K562 (cell line): ENCODE data around the gene MTHFR. TPM values are rescaled to one million over a fixed set of nuclear protein-coding genes. Genes with fewer than 3 reads are reported as not detected.
A peak's percentile ranks its signal among the peaks of the same experiment; 100 is the strongest.
"Not testable (repeated sequence)": the region's sequence is repeated elsewhere in the genome, so short reads cannot be mapped to it uniquely, and the experiment has no call there.

Experiments used
- ATAC-seq: fragments of 200-7000 bp; cut with Tn5 transposase; 3 replicates; pipeline ENCODE4 v1.9.1; 2020; ENCODE audit warnings: moderate library complexity
- BruUV-seq: library from RNA; stranded (reverse); fragments of 400-500 nt; replicated peaks from 2 replicates; lab custom pipeline; 2021; lab: Mats Ljungman, UMichigan
- CTCF ChIA-PET: fragments of 300-600 bp; formaldehyde crosslinking; extraction: SDS; loops from one replicate; lab custom pipeline; 2021; ENCODE audit warnings: low intra/inter-chr PET ratio; lab: Yijun Ruan, JAX
- POLR2A ChIA-PET: fragments of 300-600, 350-650 bp; sonication (Branson Sonifier 250); formaldehyde crosslinking; extraction: SDS; loops from one replicate; lab custom pipeline; 2021; ENCODE audit warnings: antibody characterized with exemption, inconsistent platforms; lab: Yijun Ruan, JAX
- DNase-seq, 4 experiments: peaks; one replicate each; pipeline versions ENCODE4 v3.0.0 to v3.0.0-alpha.2; 2011 to 2018; ENCODE audit warnings: low spot score in 3 of 4, mixed read lengths in 3 of 4; ENCODE audit errors: extremely low read depth in 1 of 4
- FAIRE-seq: peaks from 2 replicates; lab custom pipeline; 2011; peaks lifted over from hg19 to GRCh38; lab: Jason Lieb, UNC
- H2AFZ ChIP-seq: 2 replicates; pipeline ENCODE4 v1.6.0; 2011; ENCODE audit warnings: low read depth, low read length, control low read depth, inconsistent platforms
- H3K27ac ChIP-seq: fragments of 200-600 bp; 3 replicates; pipeline ENCODE4 v1.8.0; 2011; ENCODE audit warnings: low read depth, mild to moderate bottlenecking, control low read depth, inconsistent platforms, low read length, moderate library complexity, mixed read lengths; ENCODE audit errors: extremely low read depth
- H3K27me3 ChIP-seq, 2 experiments: fragments of 300-600 bp in 1 of 2; 2 replicates in 1 of 2; 3 replicates in 1 of 2; pipeline versions ENCODE4 v1.6.0 to v1.8.0; 2011; ENCODE audit warnings: inconsistent platforms in 2 of 2, low read length in 2 of 2, mild to moderate bottlenecking in 1 of 2, mixed read lengths in 1 of 2, moderate library complexity in 1 of 2; ENCODE audit not compliant: control insufficient read depth in 2 of 2, insufficient read depth in 2 of 2
- H3K36me3 ChIP-seq: fragments of 300-600 bp; 3 replicates; pipeline ENCODE4 v1.8.0; 2011; ENCODE audit warnings: mild to moderate bottlenecking, low read length, inconsistent platforms; ENCODE audit not compliant: control insufficient read depth, insufficient read depth
- H3K4me1 ChIP-seq, 2 experiments: fragments of 200-600 bp in 1 of 2; replicated peaks in 1 of 2; 2 replicates in 1 of 2; 3 replicates in 1 of 2; pipeline versions ENCODE4 v1.5.1 to v1.8.0; 2011; ENCODE audit warnings: inconsistent platforms in 2 of 2, low read length in 2 of 2, mild to moderate bottlenecking in 1 of 2, mixed read lengths in 1 of 2, moderate library complexity in 1 of 2; ENCODE audit not compliant: control insufficient read depth in 2 of 2, insufficient read depth in 2 of 2
- H3K4me2 ChIP-seq: 2 replicates; pipeline ENCODE4 v1.6.1; 2011; ENCODE audit warnings: low read length, control low read depth, inconsistent platforms, mixed read lengths; ENCODE audit not compliant: insufficient read depth
- H3K4me3 ChIP-seq: fragments of 200-600 bp; sonication (generic), shearing (Covaris generic); 2 replicates; pipeline ENCODE4 v1.5.1; 2016; ENCODE audit warnings: control low read depth, inconsistent platforms
- H3K79me2 ChIP-seq: fragments of 200-600 bp; 3 replicates; pipeline ENCODE4 v1.8.0; 2011; ENCODE audit warnings: low read length, inconsistent platforms; ENCODE audit not compliant: control insufficient read depth, insufficient read depth
- H3K9ac ChIP-seq, 2 experiments: 2 replicates each; pipeline versions ENCODE4 v1.6.0 to v1.6.1; 2011; ENCODE audit warnings: low read depth in 2 of 2, low read length in 2 of 2, control low read depth in 1 of 2, inconsistent platforms in 1 of 2, mild to moderate bottlenecking in 1 of 2, mixed read lengths in 1 of 2; ENCODE audit not compliant: insufficient read depth in 1 of 2
- H3K9me1 ChIP-seq: one replicate; pipeline ENCODE4 v1.6.0; 2011; ENCODE audit warnings: inconsistent platforms, mild to moderate bottlenecking, low read length, moderate library complexity; ENCODE audit not compliant: control insufficient read depth, insufficient read depth
- H3K9me3 ChIP-seq: replicated peaks from 2 replicates; pipeline ENCODE4 v1.5.1; 2011; ENCODE audit warnings: low read depth, low read length, inconsistent platforms; ENCODE audit not compliant: control insufficient read depth, insufficient read depth
- H4K20me1 ChIP-seq: replicated peaks from 2 replicates; pipeline ENCODE4 v1.6.1; 2011; ENCODE audit warnings: low read length, inconsistent platforms, mixed read lengths; ENCODE audit not compliant: control insufficient read depth, insufficient read depth
- CREB3 ChIP-seq: fragments of 450-650 bp; conservative IDR thresholded peaks from 2 replicates; pipeline ENCODE4 v1.6.1; 2016; ENCODE audit warnings: missing genetic modification characterization, low read depth, mild to moderate bottlenecking, missing compliant biosample characterization, moderate library complexity
- DNMT1 ChIP-seq: fragments of 450-650 bp; IDR thresholded peaks from 2 replicates; pipeline ENCODE4 v1.6.1; 2016; ENCODE audit warnings: antibody characterized with exemption, mild to moderate bottlenecking
- EHMT2 ChIP-seq: fragments of 450-650 bp; IDR thresholded peaks from 2 replicates; pipeline ENCODE4 v1.6.1; 2018; ENCODE audit warnings: antibody characterized with exemption
- FOXK2 ChIP-seq, 2 experiments: fragments of 450-650 bp; IDR thresholded peaks in 1 of 2; conservative IDR thresholded peaks in 1 of 2; 2 replicates each; pipeline ENCODE4 v1.6.1; 2016; ENCODE audit warnings: low read depth in 2 of 2, mild to moderate bottlenecking in 1 of 2
- GABPB2 ChIP-seq: fragments of 250-450 bp; sonication (Bioruptor Pico); conservative IDR thresholded peaks from 2 replicates; pipeline ENCODE4 v1.5.1; 2021; ENCODE audit warnings: mild to moderate bottlenecking
- JUN ChIP-seq, 2 experiments: sonication (generic) in 1 of 2; formaldehyde crosslinking in 1 of 2; IDR thresholded peaks; 2 replicates each; pipeline versions ENCODE4 v1.6.1 to v1.8.0; 2012 to 2022; ENCODE audit warnings: borderline replicate concordance in 2 of 2, mild to moderate bottlenecking in 2 of 2, improper control_type of control experiment in 1 of 2, low read depth in 1 of 2, low read length in 1 of 2, missing genetic modification reagents in 1 of 2
- KAT2B ChIP-seq: IDR thresholded peaks from one replicate; pipeline ENCODE4 v1.6.1; 2012; ENCODE audit warnings: low read depth, mild to moderate bottlenecking, control low read depth, inconsistent platforms, low read length, moderate library complexity
- MIER1 ChIP-seq: fragments of 450-650 bp; IDR thresholded peaks from 2 replicates; pipeline ENCODE4 v1.6.1; 2016; ENCODE audit warnings: antibody characterized with exemption, mild to moderate bottlenecking, low read depth
- NFRKB ChIP-seq: fragments of 450-650 bp; IDR thresholded peaks from 2 replicates; pipeline ENCODE4 v1.6.1; 2016; ENCODE audit warnings: low read depth
- NR2C1 ChIP-seq, 2 experiments: fragments of 450-650 bp; IDR thresholded peaks; 2 replicates each; pipeline ENCODE4 v1.6.1; 2017; ENCODE audit warnings: mild to moderate bottlenecking in 2 of 2, antibody characterized with exemption in 1 of 2, inconsistent platforms in 1 of 2, missing compliant biosample characterization in 1 of 2, missing genetic modification characterization in 1 of 2
- PHF8 ChIP-seq: fragments of 200-600 bp; sonication (generic); IDR thresholded peaks from 2 replicates; pipeline ENCODE4 v1.6.1; 2012; ENCODE audit warnings: mixed run types, mild to moderate bottlenecking, inconsistent platforms, low read length, moderate library complexity, borderline replicate concordance
- RAD21 ChIP-seq, 2 experiments: fragments of 250-450 bp in 1 of 2; fragments of 450-650 bp in 1 of 2; sonication (Bioruptor Pico) in 1 of 2; formaldehyde crosslinking in 1 of 2; IDR thresholded peaks in 1 of 2; conservative IDR thresholded peaks in 1 of 2; 2 replicates each; pipeline versions ENCODE4 v1.4.0 to v1.8.0; 2020 to 2022; ENCODE audit warnings: mild to moderate bottlenecking in 2 of 2, moderate library complexity in 1 of 2
- TAF1 ChIP-seq: IDR thresholded peaks from 2 replicates; pipeline ENCODE4 v1.6.1; 2011; ENCODE audit warnings: mild to moderate bottlenecking, low read length, moderate library complexity; ENCODE audit not compliant: insufficient read depth, control insufficient read depth, severe bottlenecking; ENCODE audit errors: extremely low read depth
- TRIM28 ChIP-seq: fragments of 450-650 bp; IDR thresholded peaks from 2 replicates; pipeline ENCODE4 v1.6.1; 2017
- ZNF124 ChIP-seq: sonication (generic); formaldehyde crosslinking; IDR thresholded peaks from 2 replicates; pipeline ENCODE4 v1.8.1; 2022; ENCODE audit warnings: missing genetic modification reagents
- ZNF316 ChIP-seq: fragments of 450-650 bp; IDR thresholded peaks from 2 replicates; pipeline ENCODE4 v1.6.1; 2016
- WGBS: fragments of 100-300 bp; shearing (Covaris generic); methylation state at CpG from one replicate; pipeline ENCODE4 v1.1.6; 2016; ENCODE audit warnings: low coverage, mixed read lengths; ENCODE audit not compliant: insufficient coverage; ENCODE audit errors: missing lambda C conversion rate; 5-methylcytosine and 5-hydroxymethylcytosine counted together
- in situ Hi-C: fragments of 300-500 bp; cut with MboI; formaldehyde crosslinking; loops from 4 replicates; pipeline ENCODE4 v1.15.0; 2018; ENCODE audit warnings: inconsistent platforms, mixed read lengths
- intact Hi-C: fragments of 100-400 bp; cut with micrococcal nuclease; formaldehyde crosslinking; loops from 2 replicates; pipeline ENCODE4 v1.14.2; 2022
- polyA plus RNA-seq, 8 experiments: library from polyadenylated mRNA; depleted of rRNA in 4 of 8; stranded (reverse) in 5 of 8; unstranded in 3 of 8; fragments of >200 nt; fragmentation: Nextera tagmentation in 2 of 8; fragmentation: Illumina TruSeq in 1 of 8; extraction: Ambion mirVana in 2 of 8; extraction: Trizol in 1 of 8; gene quantifications; 2 replicates each; pipeline versions ENCODE4 v1.2.1 to v1.2.3, GENCODE V29; 2011 to 2014; ENCODE audit warnings: inconsistent platforms in 1 of 8, missing spikeins in 1 of 8
- total RNA-seq, 7 experiments: library from RNA; depleted of rRNA in 6 of 7; stranded (reverse); fragments of >200 nt in 6 of 7; fragmentation: Illumina TruSeq in 2 of 7; extraction: Trizol in 2 of 7; gene quantifications; 2 replicates each; pipeline versions ENCODE4 v1.2.1 to v1.2.3, GENCODE V29; 2011 to 2021; ENCODE audit warnings: low replicate concordance in 1 of 7

Gene MTHFR
- total and polyA plus RNA-seq, 9 of the 15 experiments (the other 6 are each of a cell fraction or from before 2014, with no cell fraction given): 5.0 to 104 (median 62.6) TPM

GRCh38 chr1:11804666-11805421 is 920 bp downstream of the MTHFR start (continued):
- TF ChIP-seq TAF1: peak; percentile 55
- TF ChIP-seq KAT2B: no peak

- H2AFZ ChIP-seq; ATAC-seq; FAIRE-seq; H3K9me3 ChIP-seq; H3K9me1 ChIP-seq; DNase-seq; H4K20me1 ChIP-seq; in situ Hi-C loops; CTCF ChIA-PET; BruUV-seq; H3K27me3 ChIP-seq; TF ChIP-seq JUN (IDR thresholded peaks at IDR 0.05; ENCODE audit: borderline replicate concordance, low read depth, low read length); NR2C1 (IDR thresholded peaks at IDR 0.05): not testable (repeated sequence)
- Histone ChIP-seq H3K4me3 (peak overlapping the region; percentile 81), H3K79me2 (peaks cover 92% of the 10 kb centered on the region), H3K27ac (peak overlapping the region; percentile 98), H3K36me3 (peaks cover 51% of the 10 kb centered on the region), H3K4me1 (peaks cover 49 to 56% of the 10 kb centered on the region in 2 experiments), H3K4me2 (peak overlapping the region; percentile 99), H3K9ac (peak overlapping the region; percentile 97; a peak in 3 of 4 replicates)
- POLR2A ChIA-PET: interaction anchor here (0.5 to 4.9 kb wide), 15 partner anchors 9 to 212 kb away, joined by 3 to 80 read pairs (median 4); partner anchors contain the start of gene MAD2L2
- WGBS: 30% methylated on average over 9 of the region's 9 CpGs
- intact Hi-C loops: loop anchor here (1.0 to 5.0 kb wide), 3 partner anchors 19 to 178 kb away; partner anchors contain the start of gene MFN2
- 0 out of 2 replicates have a peak, but pooled peaks have one; percentile 6 for TF ChIP-seq PHF8
- TF ChIP-seq JUN (CRISPR knock-in tag; IDR thresholded peaks at IDR 0.05; ENCODE audit: borderline replicate concordance): 0 out of 2 replicates have a peak, but pooled peaks have one; percentile 21
- peak; percentile 58; the same call in 1 of the 2 replicates for TF ChIP-seq GABPB2
- 0 out of 2 replicates have a peak, but pooled peaks have one; percentile 44 for TF ChIP-seq EHMT2
- peak in 1 of 2 experiments; percentile 37; a peak in 1 of 4 replicates for TF ChIP-seq FOXK2 (conservative IDR thresholded peaks at IDR 0.05 in 1 of 2, IDR thresholded peaks at IDR 0.05 in 1 of 2; ENCODE audit: low read depth in 2 of 2)
- 0 out of 2 replicates have a peak, but pooled peaks have one; percentile 32 for TF ChIP-seq NFRKB
- 0 out of 2 replicates have a peak, but pooled peaks have one; percentile 10 for TF ChIP-seq NR2C1 (tag; IDR thresholded peaks at IDR 0.05)
- TF ChIP-seq MIER1: peak; percentile 43; the same call in 1 of the 2 replicates
- TF ChIP-seq TRIM28: 0 out of 2 replicates have a peak, but pooled peaks have one; percentile 5
- TF ChIP-seq CREB3 (tag): 0 out of 2 replicates have a peak, but pooled peaks have one; percentile 62
- TF ChIP-seq DNMT1: 0 out of 2 replicates have a peak, but pooled peaks have one; percentile 85
- peak in 1 of 2 experiments; percentile 1; a peak in 1 of 4 replicates for TF ChIP-seq RAD21 (CRISPR knock-in tag; conservative IDR thresholded peaks at IDR 0.05 in 1 of 2, IDR thresholded peaks at IDR 0.05 in 1 of 2)
- 0 out of 2 replicates have a peak, but pooled peaks have one; percentile 62 for TF ChIP-seq ZNF124
- TF ChIP-seq ZNF316: peak; percentile 34; the same call in 1 of the 2 replicates
These were observed 1.7 kb downstream of the MTHFR start for GRCh38 chr1:11803924-11804665.
